ENCODE measurements around the gene STXBP3. TPM values are rescaled to one million over a fixed set of nuclear protein-coding genes. Genes with fewer than 3 reads are reported as not detected.

Gene STXBP3
- polyA plus RNA-seq, 1 of the 3 experiments (the other 2 are of a cell fraction), result 12.6 TPM

- WGBS (ENCODE audit: low lambda C conversion rate), result 82% methylated on average over 5 of the region's 6 CpGs
- Histone ChIP-seq H4K20me1 (ENCODE audit: insufficient read depth) (no peaks in the 10 kb centered on the region), H3K9me2 (no peaks in the 10 kb centered on the region), H3K4me1 (ENCODE audit: control insufficient read depth in 1 of 2, insufficient read depth in 2 of 2, low read depth in 1 of 2, low read length in 1 of 2) (no peaks in the 10 kb centered on the region), H3K79me2 (ENCODE audit: insufficient read depth) (no peaks in the 10 kb centered on the region), H3K9me3 (no peaks in the 10 kb centered on the region), H3K27me3 (ENCODE audit: insufficient read depth) (no peaks in the 10 kb centered on the region), H3F3A (replicated peaks; ENCODE audit: insufficient read depth) (no peaks in the 10 kb centered on the region), H3K36me3 (replicated peaks in 1 of 2; ENCODE audit: control insufficient read depth in 1 of 2, insufficient read depth in 2 of 2, low read length in 1 of 2) (peaks cover 29 to 93% of the 10 kb centered on the region in 2 experiments), H3K4me3 (ENCODE audit: low read depth in 2 of 2, low read length in 1 of 2) (no peak overlapping the region), H2AFZ (ENCODE audit: low read depth) (no peak overlapping the region), H3K27ac (ENCODE audit: low read depth in 2 of 2, low read length in 1 of 2) (no peak overlapping the region), H3K9ac (no peak overlapping the region), H3K4me2 (no peak overlapping the region)
- no peak for DNase-seq
- POLR2A ChIA-PET, result no interaction called here
- TF ChIP-seq CHD2 (IDR thresholded peaks at IDR 0.05; ENCODE audit: low read length, partially characterized antibody), result no peak
- TF ChIP-seq MAX (IDR thresholded peaks at IDR 0.05; ENCODE audit: low read depth), result no peak
- TF ChIP-seq SIN3A (IDR thresholded peaks at IDR 0.05; ENCODE audit: borderline replicate concordance, low read depth, low read length), result no peak
- TF ChIP-seq, protein P1, sequence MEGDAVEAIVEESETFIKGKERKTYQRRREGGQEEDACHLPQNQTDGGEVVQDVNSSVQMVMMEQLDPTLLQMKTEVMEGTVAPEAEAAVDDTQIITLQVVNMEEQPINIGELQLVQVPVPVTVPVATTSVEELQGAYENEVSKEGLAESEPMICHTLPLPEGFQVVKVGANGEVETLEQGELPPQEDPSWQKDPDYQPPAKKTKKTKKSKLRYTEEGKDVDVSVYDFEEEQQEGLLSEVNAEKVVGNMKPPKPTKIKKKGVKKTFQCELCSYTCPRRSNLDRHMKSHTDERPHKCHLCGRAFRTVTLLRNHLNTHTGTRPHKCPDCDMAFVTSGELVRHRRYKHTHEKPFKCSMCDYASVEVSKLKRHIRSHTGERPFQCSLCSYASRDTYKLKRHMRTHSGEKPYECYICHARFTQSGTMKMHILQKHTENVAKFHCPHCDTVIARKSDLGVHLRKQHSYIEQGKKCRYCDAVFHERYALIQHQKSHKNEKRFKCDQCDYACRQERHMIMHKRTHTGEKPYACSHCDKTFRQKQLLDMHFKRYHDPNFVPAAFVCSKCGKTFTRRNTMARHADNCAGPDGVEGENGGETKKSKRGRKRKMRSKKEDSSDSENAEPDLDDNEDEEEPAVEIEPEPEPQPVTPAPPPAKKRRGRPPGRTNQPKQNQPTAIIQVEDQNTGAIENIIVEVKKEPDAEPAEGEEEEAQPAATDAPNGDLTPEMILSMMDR (IDR thresholded peaks at IDR 0.05), result no peak
- TF ChIP-seq ELF1 (IDR thresholded peaks at IDR 0.05), result no peak
- TF ChIP-seq REST (IDR thresholded peaks at IDR 0.05; ENCODE audit: low read depth, low read length), result no peak
- TF ChIP-seq IRF3 (IDR thresholded peaks at IDR 0.05; ENCODE audit: low read depth, low read length), result no peak
- no peak for TF ChIP-seq TAF1 (IDR thresholded peaks at IDR 0.05; ENCODE audit: borderline replicate concordance, low read depth, low read length)
- TF ChIP-seq NFIC (IDR thresholded peaks at IDR 0.05; ENCODE audit: borderline replicate concordance), result no peak
- CTCF ChIA-PET, result no interaction called here
Measured at GRCh38 chr1:108785264-108785663, 38.8 kb downstream of the STXBP3 start.

DNA sequence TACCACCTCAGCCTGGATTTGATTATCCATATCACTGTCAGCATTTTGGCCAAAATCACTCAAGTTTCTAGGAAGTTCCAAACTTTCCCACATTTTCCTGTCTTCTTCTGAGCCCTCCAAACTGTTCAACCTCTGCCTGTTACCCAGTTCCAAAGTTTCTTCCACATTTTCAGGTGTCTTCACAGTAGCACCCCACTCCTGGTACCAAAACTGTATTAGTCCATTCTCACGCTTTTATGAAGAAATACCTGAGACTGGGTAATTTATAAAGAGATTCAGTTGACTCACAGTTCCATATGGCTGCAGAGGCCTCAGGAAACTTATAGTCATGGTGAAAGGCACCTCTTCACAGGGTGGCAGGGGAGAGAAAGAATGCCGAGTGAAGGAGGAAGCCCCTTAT lies 39.4 kb downstream of the STXBP3 start:
- Histone ChIP-seq H3F3A (replicated peaks; ENCODE audit: insufficient read depth) (no peaks in the 10 kb centered on the region), H2AFZ (ENCODE audit: low read depth) (no peak overlapping the region), H3K79me2 (ENCODE audit: insufficient read depth) (no peaks in the 10 kb centered on the region), H3K4me2 (no peak overlapping the region), H3K9me2 (no peaks in the 10 kb centered on the region), H3K4me3 (ENCODE audit: low read depth in 2 of 2, low read length in 1 of 2) (no peak overlapping the region), H3K27me3 (ENCODE audit: insufficient read depth) (no peaks in the 10 kb centered on the region), H3K9me3 (no peaks in the 10 kb centered on the region), H3K4me1 (ENCODE audit: control insufficient read depth in 1 of 2, insufficient read depth in 2 of 2, low read depth in 1 of 2, low read length in 1 of 2) (no peaks in the 10 kb centered on the region), H4K20me1 (ENCODE audit: insufficient read depth) (no peaks in the 10 kb centered on the region), H3K27ac (ENCODE audit: low read depth in 2 of 2, low read length in 1 of 2) (no peak overlapping the region), H3K36me3 (replicated peaks in 1 of 2; ENCODE audit: control insufficient read depth in 1 of 2, insufficient read depth in 2 of 2, low read length in 1 of 2) (peaks cover 31 to 95% of the 10 kb centered on the region in 2 experiments), H3K9ac (no peak overlapping the region)
- CTCF ChIA-PET, result no interaction called here
- WGBS (ENCODE audit: low lambda C conversion rate), result 100% methylated on average over 2 of the region's 2 CpGs
- POLR2A ChIA-PET, result no interaction called here
- DNase-seq, result no peak
- TF ChIP-seq MEF2A (IDR thresholded peaks at IDR 0.05; ENCODE audit: borderline replicate concordance, low read depth), result no peak
- no peak for TF ChIP-seq JUND (IDR thresholded peaks at IDR 0.05)
- no peak for TF ChIP-seq RAD21 (IDR thresholded peaks at IDR 0.05; ENCODE audit: low read length)
- no peak for TF ChIP-seq FOXM1 (IDR thresholded peaks at IDR 0.05; ENCODE audit: low read depth)
- TF ChIP-seq, protein P2, sequence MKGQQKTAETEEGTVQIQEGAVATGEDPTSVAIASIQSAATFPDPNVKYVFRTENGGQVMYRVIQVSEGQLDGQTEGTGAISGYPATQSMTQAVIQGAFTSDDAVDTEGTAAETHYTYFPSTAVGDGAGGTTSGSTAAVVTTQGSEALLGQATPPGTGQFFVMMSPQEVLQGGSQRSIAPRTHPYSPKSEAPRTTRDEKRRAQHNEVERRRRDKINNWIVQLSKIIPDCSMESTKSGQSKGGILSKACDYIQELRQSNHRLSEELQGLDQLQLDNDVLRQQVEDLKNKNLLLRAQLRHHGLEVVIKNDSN (IDR thresholded peaks at IDR 0.05; ENCODE audit: borderline replicate concordance, low read depth), result no peak
- TF ChIP-seq ELF1 (IDR thresholded peaks at IDR 0.05), result no peak
- no peak for TF ChIP-seq USF2 (IDR thresholded peaks at IDR 0.05; ENCODE audit: borderline replicate concordance, low read depth, low read length)
- no peak for TF ChIP-seq TCF12 (IDR thresholded peaks at IDR 0.05)
- TF ChIP-seq EP300 (IDR thresholded peaks at IDR 0.05; ENCODE audit: borderline replicate concordance in 1 of 2, low read depth in 1 of 2, low read length in 1 of 2), result no peak
- no peak for TF ChIP-seq EZH2phosphoT487 (IDR thresholded peaks at IDR 0.05; ENCODE audit: borderline replicate concordance, low read depth)
- TF ChIP-seq MXI1 (IDR thresholded peaks at IDR 0.05; ENCODE audit: low read depth, low read length), result no peak
- TF ChIP-seq YY1 (IDR thresholded peaks at IDR 0.05; ENCODE audit: low read depth), result no peak
- no peak for TF ChIP-seq SMC3 (IDR thresholded peaks at IDR 0.05; ENCODE audit: low read depth, low read length)
